Upper lobe of left lung (tissue), 4 donors: ENCODE data around the gene PARVB.

Experiments
- CTCF ChIP-seq, 6 experiments: fragments of 450-650 bp in 4 of 6; fragments of 200-600 bp in 2 of 6; sonication (generic) in 2 of 6; IDR thresholded peaks; one replicate each; pipeline ENCODE4 v1.5.1; 2016 to 2019; ENCODE audit warnings: antibody characterized with exemption in 6 of 6
- POLR2A ChIP-seq, 4 donors: fragments of 450-650 bp; IDR thresholded peaks; one replicate each; pipeline ENCODE4 v1.5.1; 2016 to 2017; ENCODE audit warnings: antibody characterized with exemption in 4 of 4, mild to moderate bottlenecking in 2 of 4
- POLR2AphosphoS5 ChIP-seq, 2 donors: sonication (generic); formaldehyde crosslinking; IDR thresholded peaks; one replicate each; pipeline ENCODE4 v1.5.1; 2017; ENCODE audit warnings: antibody characterized with exemption in 2 of 2

DNA sequence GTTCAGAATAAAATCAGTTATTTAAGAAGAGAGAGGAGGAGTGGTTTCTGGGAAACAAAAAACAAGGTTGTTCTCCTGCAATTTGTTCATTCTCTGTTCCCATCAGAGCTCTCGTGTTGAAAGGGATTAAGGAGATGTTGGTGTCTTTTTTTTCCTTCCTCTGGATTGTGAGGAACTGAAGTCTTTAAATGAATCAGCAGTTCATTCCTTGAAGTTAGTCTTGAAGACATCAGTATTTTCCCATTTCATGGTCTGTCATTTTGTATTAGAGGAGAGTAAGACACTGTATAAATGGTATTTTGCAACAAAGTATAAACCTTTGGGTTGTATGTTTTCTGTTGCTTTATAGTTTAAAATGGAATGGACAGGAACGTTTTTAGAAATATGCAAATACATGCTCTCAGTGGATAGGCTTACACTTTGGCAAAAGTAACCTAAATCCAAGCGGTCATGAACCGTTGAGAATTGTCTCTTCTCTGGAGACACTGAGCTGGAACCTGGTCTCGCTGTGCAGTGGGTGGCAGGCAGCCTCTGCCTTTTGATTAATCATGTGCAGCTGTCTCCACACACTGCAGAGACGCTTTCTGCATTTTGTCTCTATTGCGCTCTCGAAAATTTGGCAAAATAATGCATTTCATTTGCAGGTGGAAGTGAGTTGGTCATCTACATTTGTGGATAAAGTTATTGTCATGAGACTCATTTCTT is 35.8 kb upstream of the PARVB start:
- TF ChIP-seq CTCF (IDR thresholded peaks at IDR 0.05) (no peak), POLR2AphosphoS5 (IDR thresholded peaks at IDR 0.05) (no peak), POLR2A (IDR thresholded peaks at IDR 0.05) (no peak)
